GDM1 (cell line): ENCODE results near the gene RNF215.
"Not testable (repeated sequence)": the region's sequence is repeated elsewhere in the genome, so short reads cannot be mapped to it uniquely, and the experiment has no call there.

Source experiments
- DNase-seq: peaks from one replicate; lab custom pipeline; 2025; lab: John Stamatoyannopoulos, UW

The RNF215 gene

DNA sequence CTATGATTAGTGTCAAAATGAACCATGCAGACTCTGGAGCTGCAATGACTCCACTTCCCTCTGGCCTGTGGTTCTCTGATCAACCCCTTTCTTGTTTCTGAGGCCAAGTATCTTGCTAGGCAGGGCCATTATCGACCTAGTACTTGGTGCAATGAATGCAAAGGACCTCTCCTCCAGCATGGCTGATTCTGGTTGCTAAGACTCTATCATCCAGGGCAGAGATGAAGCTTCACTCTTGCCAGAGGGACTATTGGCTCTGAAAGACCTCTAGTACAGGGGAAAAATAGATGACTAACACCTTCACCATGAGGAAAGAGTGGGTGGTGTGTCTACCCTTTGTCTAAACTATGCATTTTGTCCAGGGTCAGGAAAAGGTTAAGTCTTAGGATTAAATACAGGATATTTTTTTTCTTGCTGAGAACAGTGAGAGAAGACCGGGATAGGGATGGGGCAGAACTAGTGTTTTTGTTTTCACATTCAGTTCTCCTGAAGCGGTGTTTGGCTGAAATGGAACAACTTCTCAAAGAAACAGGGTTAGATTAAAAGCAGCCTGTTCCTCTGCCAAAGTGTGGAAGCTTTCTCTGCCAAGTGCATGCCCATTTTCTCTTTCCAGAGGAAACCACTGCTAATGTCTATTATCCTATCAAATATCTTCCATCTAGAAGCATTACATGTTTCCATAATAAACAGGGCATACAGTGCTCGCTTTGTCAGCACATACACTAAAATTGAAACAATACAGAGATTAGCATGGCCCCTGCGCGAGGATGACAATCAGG is 33.3 kb upstream of the RNF215 start:
- DNase-seq = no peak

GRCh38 chr22:30416837-30417236 is 29.6 kb upstream of the RNF215 start:
- no peak for DNase-seq

GRCh38 chr22:30416403-30416802 is 29.2 kb upstream of the RNF215 start:
- no peak for DNase-seq

DNA sequence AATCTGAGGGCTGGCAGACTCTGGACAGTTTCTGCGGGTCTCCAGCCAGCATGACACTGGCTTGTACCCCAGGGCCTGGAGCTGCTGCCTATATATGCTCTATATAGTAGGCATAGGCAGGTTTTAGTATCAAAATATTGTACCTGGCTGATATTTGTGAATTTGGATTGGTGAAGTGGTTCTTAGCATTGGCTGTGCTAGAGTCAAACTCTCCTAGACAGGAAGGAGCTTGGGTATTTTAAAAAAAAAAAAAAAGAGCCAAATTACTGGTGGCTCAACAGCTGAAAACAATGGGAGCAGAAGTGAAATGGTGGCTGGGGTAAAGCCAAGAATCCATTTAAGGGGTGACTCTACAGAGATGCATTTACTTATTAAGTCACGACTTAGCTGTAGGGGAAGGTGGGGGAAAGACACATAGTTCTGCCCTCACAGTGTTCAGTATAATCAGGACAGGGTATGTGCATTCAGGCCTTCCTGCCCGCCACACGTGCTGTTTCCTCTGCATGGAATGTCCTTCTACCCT is 27.4 kb upstream of the RNF215 start:
- no peak for DNase-seq

GRCh38 chr22:30413745-30414524 is 26.7 kb upstream of the RNF215 start:
- no peak for DNase-seq

DNA sequence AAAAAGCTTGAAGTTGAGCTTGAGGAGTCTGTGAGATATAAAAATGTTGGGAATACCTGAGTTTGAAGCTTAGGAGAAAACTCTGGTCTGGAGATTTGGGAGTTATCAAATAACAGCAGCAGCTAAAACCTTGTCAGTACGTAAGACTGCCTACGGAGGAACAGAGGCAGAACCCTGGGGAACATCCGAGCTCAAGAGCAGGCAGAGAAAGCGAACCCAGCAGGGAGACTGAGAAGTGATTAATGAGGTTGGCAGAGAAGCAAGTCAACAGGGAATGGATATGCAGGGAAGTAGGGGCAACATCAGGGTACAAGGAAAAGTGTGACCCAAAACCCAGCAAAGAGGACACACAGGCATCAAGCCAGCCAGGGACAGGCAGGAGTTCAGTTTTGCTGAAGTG is 25.8 kb upstream of the RNF215 start:
- DNase-seq = no peak

DNA sequence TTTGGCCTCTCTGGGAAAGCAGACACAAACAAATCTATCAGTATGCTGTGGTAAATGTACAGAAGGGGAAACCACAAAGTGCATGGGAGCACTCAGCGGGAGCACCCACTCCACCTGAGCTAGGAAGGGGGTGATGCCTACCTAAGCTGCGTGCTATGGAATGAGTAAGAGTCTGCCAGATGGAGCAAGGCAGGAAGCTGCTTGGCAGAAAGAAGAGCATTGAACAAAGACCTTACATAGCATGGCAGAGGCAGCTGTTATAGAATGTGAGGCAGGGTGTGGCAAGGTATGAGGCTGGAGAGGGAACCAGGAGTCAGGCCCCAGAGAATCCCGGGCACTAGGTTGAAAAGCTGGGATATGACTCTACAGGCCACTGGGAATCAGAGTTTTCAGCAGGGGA is 24.6 kb upstream of the RNF215 start:
- no peak for DNase-seq

GRCh38 chr22:30408388-30409102 is 21.3 kb upstream of the RNF215 start:
- DNase-seq = peak; percentile 44

GRCh38 chr22:30406400-30406799 is 19.2 kb upstream of the RNF215 start:
- DNase-seq = no peak

- DNase-seq = no peak
Observed at GRCh38 chr22:30405731-30406130, 18.5 kb upstream of the RNF215 start.

- DNase-seq = no peak
Observed at GRCh38 chr22:30404307-30404706, 17.1 kb upstream of the RNF215 start.

- DNase-seq = not testable (repeated sequence)
Observed at GRCh38 chr22:30402766-30403104, 15.5 kb upstream of the RNF215 start.

GRCh38 chr22:30402028-30402765 is 15.0 kb upstream of the RNF215 start:
- no peak for DNase-seq

- DNase-seq = not testable (repeated sequence)
Observed at GRCh38 chr22:30401024-30401423, 13.8 kb upstream of the RNF215 start.

- DNase-seq = no peak
Observed at GRCh38 chr22:30400159-30400558, 12.9 kb upstream of the RNF215 start.

DNA sequence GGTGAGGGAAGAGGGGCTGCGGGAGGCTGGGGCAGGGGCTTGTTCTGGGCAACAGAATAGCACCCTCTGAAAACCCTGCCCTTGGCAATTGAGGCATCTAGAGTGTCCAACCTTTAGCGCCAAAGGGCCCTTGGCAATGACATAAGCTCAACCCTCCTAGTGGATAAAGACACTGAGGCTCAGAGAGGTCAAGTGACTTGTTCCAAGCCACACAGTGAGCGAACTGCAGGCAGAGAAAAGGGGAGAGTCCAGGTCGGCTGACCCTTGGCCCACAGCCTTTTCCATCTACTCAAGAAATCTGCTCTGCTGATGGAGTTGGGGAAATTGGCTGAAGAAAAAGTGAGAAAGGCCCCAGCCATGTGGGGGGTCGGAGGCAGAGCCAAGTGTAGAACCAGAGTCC is 12.5 kb upstream of the RNF215 start:
- no peak for DNase-seq

DNA sequence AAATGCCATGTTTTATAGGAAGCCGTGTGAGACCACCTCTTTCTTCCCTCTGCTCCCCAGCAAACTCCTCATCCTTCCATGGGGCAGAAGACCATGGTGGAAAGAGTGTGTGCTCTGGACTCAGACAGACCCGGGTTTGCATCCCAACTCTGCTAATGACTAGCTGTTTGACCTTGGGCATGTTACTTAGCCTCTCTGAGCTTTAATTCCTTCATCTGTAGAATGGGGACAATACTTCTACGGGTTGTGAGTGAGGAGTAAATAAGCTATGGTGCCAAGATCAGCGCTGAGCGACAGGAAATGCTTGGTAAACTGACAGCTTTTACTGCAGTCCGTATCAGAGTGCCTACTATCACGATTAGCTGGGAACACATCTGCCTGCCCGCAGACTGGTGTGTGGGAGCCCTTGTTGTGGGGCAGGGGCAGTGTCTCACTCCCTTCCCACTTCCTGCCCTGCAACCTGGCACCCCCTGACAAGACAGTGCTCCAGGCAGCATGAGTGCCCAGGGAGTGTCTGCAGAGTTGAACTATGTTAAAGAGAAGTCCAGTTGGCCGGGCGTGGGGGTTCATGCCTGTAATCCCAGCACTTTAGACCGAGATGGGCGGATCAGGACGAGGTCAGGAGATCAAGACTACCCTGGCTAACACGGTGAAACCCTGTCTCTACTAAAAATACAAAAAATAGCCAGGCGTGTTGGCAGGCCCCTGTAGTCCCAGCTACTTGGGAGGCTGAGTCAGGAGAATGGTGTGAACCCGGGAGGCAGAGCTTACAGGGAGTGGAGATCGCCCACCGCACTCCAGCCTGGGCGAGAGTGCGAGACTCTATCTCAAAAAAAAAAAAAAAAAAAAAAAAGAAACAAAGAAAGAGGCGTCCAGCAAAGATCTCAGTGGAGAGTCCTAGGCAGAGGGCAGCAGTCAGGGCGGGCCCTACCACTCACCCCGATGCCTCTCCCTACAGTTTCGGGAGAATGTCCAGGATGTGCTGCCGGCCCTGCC is 11.8 kb upstream of the RNF215 start:
- no peak for DNase-seq

GRCh38 chr22:30397656-30398635 is 10.7 kb upstream of the RNF215 start:
- no peak for DNase-seq

- DNase-seq = no peak
Observed at GRCh38 chr22:30396871-30397655, 9.9 kb upstream of the RNF215 start, which contains the start of gene SEC14L2. SEC14L2 (plus strand) TSS chr22:30397018; CDS start chr22:30397117, 99 bp downstream.
